GM19395 (cell line): Measurements from ENCODE around the gene TIMM13.
A peak's percentile ranks its signal among the peaks of the same experiment; 100 is the strongest.
"Not testable (repeated sequence)": the region's sequence is repeated elsewhere in the genome, so short reads cannot be mapped to it uniquely, and the experiment has no call there.

Experiments used
- ATAC-seq: cut with Tn5 transposase; IDR thresholded peaks from one replicate; pipeline ENCODE4 v1.9.1; 2021; ENCODE audit warnings: mild to moderate bottlenecking, moderate library complexity; ENCODE audit not compliant: unreplicated experiment

TIMM13 gene

DNA sequence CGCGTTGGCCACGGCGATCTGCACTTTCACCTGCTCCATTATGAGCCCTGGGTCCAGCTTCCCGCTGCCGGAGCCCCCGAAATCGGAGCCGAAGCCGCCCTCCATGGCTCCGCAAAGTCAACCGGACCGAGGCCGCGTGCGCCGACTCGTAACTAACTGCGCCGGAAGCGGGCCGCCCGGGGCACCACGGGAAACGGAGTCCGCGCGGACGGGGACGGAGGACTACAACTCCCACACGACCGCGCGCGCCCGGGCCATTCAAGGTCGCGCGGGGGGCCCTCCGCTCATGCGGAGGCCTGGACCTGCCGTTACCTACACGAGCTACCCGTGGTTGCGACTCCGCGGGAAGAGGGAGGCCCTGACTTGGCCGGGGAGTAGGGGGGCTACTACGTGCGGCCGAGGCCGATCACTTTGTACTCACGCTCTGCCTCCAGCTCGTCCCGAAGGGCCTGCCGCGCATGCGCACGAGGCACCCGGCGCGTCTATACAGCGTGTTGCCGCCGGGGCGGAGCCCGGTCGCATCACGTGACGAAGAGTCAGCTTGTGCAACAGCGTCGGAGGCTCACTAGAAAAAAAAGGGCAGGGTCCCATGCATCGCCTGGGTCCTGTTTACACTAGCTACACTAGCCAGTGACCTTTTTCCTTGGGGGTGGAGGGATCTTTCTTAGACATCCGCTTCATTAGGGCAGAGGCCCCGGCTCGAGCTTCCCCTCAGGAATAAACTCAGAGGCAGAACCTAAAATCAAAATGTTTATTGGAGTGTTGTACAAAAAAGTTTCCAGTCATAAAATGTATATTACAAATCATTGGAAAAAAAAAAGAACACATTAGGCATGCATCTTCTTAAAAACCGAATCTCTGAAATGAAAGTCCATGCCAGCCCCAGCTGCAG is at the start of gene TIMM13:
Gene TIMM13 (minus strand): TSS at position 158 of the 892 bp plus-strand sequence. CDS start 53 bp downstream, at position 105.
- peak; percentile 80 for ATAC-seq

- ATAC-seq: no peak
Measured at GRCh38 chr19:2476451-2477140, 49.2 kb upstream of the TIMM13 start.

DNA sequence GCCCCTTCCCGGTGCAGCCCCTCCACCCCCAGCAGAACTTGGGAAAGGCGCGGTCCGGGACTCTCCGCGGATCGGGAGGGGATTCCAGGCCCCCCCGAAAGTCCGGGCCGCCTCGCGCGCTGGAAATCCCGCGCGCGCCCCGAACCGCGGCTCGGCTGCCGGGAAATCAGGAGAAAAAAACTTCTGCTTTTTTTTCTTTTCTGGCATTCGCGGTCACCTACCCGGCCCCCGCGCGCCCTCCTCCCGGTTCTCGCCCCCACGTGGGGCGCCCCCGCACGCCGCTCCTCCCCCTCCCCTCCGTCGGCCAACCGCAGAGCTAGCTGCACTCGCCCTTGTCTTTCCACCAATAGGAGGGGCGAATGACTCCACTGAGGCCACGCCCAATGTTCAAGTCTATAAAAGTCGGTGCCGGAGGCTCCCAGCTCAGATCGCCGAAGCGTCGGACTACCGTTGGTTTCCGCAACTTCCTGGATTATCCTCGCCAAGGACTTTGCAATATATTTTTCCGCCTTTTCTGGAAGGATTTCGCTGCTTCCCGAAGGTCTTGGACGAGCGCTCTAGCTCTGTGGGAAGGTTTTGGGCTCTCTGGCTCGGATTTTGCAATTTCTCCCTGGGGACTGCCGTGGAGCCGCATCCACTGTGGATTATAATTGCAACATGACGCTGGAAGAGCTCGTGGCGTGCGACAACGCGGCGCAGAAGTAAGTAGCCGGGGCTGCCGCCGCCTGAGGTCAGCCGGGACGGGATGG is 48.5 kb upstream of the TIMM13 start, which contains the start of gene GADD45B:
Gene GADD45B (plus strand): TSS at position 426 of the 749 bp plus-strand sequence. CDS start 232 bp downstream, at position 658.
- ATAC-seq: peak; percentile 57

GRCh38 chr19:2475018-2475701 is 47.8 kb upstream of the TIMM13 start:
- ATAC-seq: peak; percentile 13

DNA sequence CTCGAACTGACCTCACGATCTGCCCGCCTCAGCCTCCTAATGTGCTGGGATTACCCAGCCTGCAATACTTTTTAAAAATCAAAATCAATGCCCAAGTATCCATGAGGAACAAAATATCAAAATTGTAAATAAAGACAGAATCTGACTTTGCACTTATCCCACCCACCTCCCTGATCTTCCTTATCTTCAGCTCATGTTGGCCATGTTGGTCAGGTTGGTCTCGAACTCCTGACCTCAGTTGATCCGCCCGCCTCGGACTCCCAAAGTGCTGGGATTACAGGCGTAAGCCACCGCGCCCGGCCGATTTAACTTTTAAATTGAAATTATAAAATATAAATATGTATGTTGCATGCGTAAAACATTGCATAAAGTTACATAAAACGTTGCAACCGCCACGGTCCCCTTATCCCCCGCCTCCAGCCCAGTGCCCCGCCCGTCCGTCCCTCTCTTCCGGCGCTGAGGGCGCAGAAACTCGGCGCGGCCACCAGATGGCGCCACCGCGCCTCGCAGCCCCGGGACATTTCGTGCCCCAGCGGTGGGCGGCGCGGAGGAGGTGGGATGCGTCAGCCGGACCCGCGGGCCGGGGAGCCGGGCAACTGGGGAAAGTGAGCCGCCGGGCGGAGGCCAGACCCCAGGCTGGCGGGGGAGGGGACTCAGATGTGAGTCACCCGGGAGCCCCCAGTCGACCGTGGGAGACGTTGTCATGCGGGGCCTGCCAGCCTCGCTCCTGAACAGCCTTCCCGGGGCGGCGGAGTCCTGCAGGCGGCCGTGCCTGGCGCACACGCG is 47.0 kb upstream of the TIMM13 start:
- ATAC-seq: peak; percentile 36

DNA sequence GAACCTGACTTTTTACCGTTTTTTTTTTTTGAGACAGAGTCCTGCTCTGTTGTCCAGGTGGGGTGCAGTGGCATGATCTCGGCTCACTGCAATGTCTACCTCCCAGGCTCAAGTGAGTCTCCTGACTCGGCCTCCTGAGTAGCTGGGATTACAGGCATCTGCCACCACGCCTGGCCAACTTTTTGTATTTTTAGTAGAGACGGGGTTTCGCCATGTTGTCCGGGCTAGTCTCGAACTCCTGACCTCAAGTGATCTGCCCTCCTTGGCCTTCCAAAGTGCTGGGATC is 42.5 kb upstream of the TIMM13 start:
- ATAC-seq: not testable (repeated sequence)

DNA sequence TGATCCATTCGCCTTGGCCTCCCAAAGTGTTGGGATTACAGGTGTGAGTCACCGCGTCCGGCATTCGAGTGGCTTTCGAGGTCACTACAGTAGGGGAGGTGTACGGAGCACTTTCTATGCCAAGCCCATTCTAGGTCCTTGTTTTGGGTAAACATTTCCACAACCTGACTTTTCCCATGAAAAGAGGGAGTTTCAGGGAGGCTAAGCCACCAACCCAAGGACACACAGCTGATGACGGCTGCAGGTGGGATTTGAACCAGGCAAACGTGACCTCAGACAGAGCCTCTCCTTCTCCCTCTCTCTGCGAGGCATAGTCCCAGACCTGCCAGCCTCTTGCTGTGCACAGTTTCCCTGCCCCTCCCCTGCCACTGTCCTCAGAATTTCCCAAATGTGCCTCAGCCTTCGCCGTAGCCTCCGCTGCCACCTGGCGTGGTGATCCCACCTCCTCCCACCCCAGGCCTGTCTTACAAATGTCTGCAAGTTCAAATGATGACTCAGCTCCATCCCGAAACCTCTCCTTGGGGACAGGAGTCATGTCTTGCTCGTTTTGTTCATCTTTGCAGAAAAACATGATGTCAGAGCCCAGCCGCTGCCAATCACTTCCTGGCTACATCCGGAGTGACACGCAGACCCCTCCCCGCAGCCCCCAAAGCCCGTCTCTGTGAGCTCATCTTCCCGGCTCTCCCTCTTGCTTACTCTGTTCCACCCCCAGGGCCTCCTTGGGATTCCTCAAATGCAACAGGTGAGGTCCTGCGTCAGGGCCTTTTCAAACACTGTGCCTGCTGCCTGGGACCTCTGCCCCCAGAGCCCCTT is 41.9 kb upstream of the TIMM13 start:
- ATAC-seq: no peak

- no peak for ATAC-seq
Measured at GRCh38 chr19:2468596-2468995, 41.2 kb upstream of the TIMM13 start.

DNA sequence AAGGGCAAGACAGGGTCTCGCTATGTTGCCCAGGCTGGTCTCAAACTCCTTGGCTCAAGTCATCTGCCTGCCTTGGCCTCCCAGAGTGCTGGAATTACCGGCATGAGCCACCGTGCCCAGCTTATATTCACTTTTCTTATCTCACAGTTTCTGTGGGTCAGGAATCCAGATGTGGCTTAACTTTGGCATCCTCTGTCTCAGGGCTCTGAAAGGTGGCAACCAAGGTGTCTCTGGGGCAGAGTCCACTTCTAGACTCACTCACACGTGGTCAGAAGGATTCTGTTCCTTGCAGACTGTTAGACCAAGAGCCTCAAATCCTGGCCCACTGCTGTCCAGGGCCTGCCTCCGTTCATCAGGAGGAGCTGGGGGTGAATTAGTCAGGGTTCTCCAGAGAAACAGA is 37.0 kb upstream of the TIMM13 start:
- ATAC-seq: no peak

GRCh38 chr19:2463694-2464093 is 36.3 kb upstream of the TIMM13 start:
- not testable (repeated sequence) for ATAC-seq

DNA sequence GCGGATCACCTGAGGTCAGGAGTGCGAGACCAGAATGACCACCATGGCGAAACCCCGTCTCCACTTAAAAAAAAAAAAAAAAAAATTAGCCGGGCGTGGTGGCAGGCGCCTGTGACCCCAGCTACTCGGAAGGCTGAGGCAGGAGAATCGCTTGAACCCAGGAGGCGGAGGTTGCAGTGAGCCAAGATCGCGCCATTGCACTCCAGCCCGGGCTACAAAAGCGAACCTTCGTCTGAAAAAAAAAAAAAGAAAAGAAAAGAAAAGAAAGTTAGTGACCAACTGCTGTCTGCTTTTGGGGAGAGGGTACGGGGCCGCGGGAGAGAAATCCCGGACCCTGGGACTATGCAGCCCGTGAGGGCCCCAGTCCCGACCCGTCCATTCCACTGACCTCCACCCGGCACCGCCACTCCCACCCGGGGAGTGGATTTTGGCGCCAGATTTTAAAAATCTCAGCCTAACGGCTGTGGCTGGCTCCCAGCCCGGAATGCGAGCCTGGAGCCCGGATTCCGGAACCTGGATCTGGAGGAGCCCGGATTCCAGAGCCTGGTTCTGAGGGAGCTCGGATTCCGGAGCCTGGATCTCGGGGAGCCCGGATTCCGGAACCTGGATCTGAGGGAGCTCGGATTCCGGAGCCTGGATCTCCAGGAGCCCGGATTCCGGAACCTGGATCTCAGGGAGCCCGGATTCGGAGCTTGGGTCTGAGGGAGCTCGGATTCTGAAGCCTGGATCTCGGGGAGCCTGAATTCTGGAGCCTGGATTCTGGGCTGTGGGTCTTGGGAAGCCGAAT is 35.4 kb upstream of the TIMM13 start:
- no peak for ATAC-seq

DNA sequence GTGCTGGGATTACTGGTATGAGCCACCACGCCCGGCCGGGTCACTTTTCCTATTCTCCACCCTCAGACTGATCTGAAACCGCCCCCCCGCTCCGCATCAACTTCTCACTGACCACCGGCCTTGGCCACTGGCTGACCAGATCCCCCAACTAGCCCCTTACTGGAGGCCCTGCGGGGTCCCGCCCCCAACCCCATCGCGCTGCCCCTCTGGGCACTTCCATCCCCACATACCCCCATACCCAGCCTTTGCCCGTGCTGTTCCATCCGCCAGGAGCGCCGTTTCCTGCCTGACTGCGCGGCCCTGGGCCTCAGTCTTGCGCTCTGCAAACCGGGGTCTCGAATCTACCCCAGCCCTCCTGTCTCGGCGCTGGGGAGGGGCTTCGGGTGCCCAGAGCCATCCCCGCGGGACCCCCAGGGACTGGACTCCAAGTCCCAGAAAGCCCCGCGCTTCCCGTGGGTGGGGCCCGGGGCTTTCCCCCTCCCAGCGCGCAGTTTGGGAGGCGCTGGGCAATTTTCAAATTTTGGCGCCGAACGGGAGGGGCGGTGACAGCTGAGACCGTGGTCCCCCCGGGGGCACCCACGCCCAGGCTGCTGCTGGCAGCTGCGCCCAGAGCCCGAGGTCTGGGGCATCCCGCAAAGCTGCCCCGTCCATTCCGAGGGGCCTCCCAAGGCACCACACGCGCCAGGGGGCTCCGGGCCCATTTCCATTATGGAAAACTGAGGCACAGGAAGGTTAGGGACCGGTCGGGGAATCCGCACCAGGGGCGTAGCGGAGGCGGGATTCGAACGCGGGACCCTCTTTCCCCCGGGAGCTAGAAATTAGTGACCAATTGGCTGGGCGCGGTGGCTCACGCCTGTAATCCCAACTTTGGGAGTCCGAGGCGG is 34.6 kb upstream of the TIMM13 start:
- no peak for ATAC-seq

GRCh38 chr19:2460245-2460644 is 32.9 kb upstream of the TIMM13 start:
- no peak for ATAC-seq

DNA sequence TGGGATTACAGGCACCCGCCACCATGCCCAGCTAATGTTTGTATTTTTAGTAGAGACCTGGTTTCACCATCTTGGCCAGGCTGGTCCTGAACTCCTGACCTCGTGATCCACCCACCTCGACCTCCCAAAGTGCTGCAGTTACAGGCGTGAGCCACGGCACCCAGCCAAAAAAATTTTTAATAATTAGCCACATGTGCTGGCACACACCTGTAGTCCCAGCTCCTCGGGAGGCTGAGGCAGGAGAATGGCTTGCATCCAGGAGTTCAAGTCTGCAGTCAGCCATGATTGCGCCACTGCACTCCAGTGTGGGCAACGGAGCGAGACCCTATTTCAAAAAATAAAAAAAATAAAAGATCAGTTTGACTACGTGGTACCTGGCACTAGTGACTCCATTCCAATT is 31.4 kb upstream of the TIMM13 start:
- not testable (repeated sequence) for ATAC-seq

- no peak for ATAC-seq
Measured at GRCh38 chr19:2458054-2458453, 30.7 kb upstream of the TIMM13 start.

- ATAC-seq: no peak
Measured at GRCh38 chr19:2457394-2458037, 30.1 kb upstream of the TIMM13 start.
